Spleen (tissue), 11 donors: ENCODE measurements around the gene NPC1. TPM values are rescaled to one million over a fixed set of nuclear protein-coding genes. Genes with fewer than 3 reads are reported as not detected.

Experiments
- DNase-seq: peaks from one replicate; pipeline ENCODE4 v3.0.0-alpha.2; 2020
- H3K27ac ChIP-seq, 8 donors: fragments of 200-600 bp; sonication (generic) in 7 of 8; 1 replicate in 4 of 8; 2 replicates in 4 of 8; pipeline versions ENCODE4 v1.5.0 to v1.8.0; 2016 to 2021; ENCODE audit warnings: inconsistent platforms in 4 of 8, mild to moderate bottlenecking in 4 of 8, moderate library complexity in 1 of 8
- H3K27me3 ChIP-seq, 7 donors: fragments of 200-600 bp; sonication (generic) in 6 of 7; replicated peaks in 1 of 7; 1 replicate in 4 of 7; 2 replicates in 3 of 7; pipeline versions ENCODE4 v1.5.0 to v1.8.0; 2016 to 2021; ENCODE audit warnings: inconsistent platforms in 3 of 7, mild to moderate bottlenecking in 1 of 7
- H3K36me3 ChIP-seq, 6 donors: fragments of 200-600 bp; sonication (generic) in 5 of 6; 1 replicate in 4 of 6; 2 replicates in 2 of 6; pipeline versions ENCODE4 v1.5.0 to v1.8.0; 2016 to 2021; ENCODE audit warnings: inconsistent platforms in 2 of 6
- H3K4me1 ChIP-seq, 6 donors: fragments of 200-600 bp; sonication (generic) in 5 of 6; 1 replicate in 3 of 6; 2 replicates in 3 of 6; pipeline versions ENCODE4 v1.5.0 to v1.8.0; 2016 to 2021; ENCODE audit warnings: inconsistent platforms in 3 of 6
- H3K4me3 ChIP-seq, 8 donors: fragments of 200-600 bp; sonication (generic) in 7 of 8; 1 replicate in 4 of 8; 2 replicates in 4 of 8; pipeline versions ENCODE4 v1.5.0 to v1.8.0; 2016 to 2021; ENCODE audit warnings: inconsistent platforms in 4 of 8, mild to moderate bottlenecking in 4 of 8, moderate library complexity in 2 of 8
- H3K9me3 ChIP-seq, 8 donors: fragments of 200-600 bp; sonication (generic) in 7 of 8; 1 replicate in 4 of 8; 2 replicates in 4 of 8; pipeline versions ENCODE4 v1.5.0 to v1.8.0; 2016 to 2021; ENCODE audit warnings: inconsistent platforms in 4 of 8
- CTCF ChIP-seq, 11 experiments: fragments of 200-600 bp in 7 of 11; fragments of 450-650 bp in 4 of 11; sonication (generic) in 4 of 11; IDR thresholded peaks in 8 of 11; conservative IDR thresholded peaks in 3 of 11; 1 replicate in 7 of 11; 2 replicates in 4 of 11; pipeline versions ENCODE4 v1.4.0 to v1.8.0; 2016 to 2021; ENCODE audit warnings: antibody characterized with exemption in 11 of 11, inconsistent platforms in 4 of 11, mild to moderate bottlenecking in 1 of 11
- POLR2A ChIP-seq, 3 donors: fragments of 450-650 bp; IDR thresholded peaks; one replicate each; pipeline ENCODE4 v1.5.1; 2017; ENCODE audit warnings: antibody characterized with exemption in 3 of 3, mild to moderate bottlenecking in 1 of 3
- POLR2AphosphoS5 ChIP-seq, 3 donors: sonication (generic); formaldehyde crosslinking; IDR thresholded peaks; one replicate each; pipeline ENCODE4 v1.5.1; 2017; ENCODE audit warnings: antibody characterized with exemption in 3 of 3
- WGBS, 5 donors: extraction: QIAGEN DNeasy Blood & Tissue Kit in 3 of 5; methylation state at CpG; one replicate each; pipeline versions ENCODE4 v1.1.5 to v1.1.7; 2013 to 2018; 5-methylcytosine and 5-hydroxymethylcytosine counted together
- intact Hi-C: fragments of 100-400 bp; cut with DNase I; formaldehyde crosslinking; loops from one replicate; pipeline ENCODE4 v1.15.0; 2023; ENCODE audit warnings: low total_unique reads
- polyA plus RNA-seq, 3 donors: library from polyadenylated mRNA; stranded (reverse); fragments of 200-250 nt; gene quantifications; one replicate each; pipeline ENCODE4 v1.2.1, GENCODE V29; 2013
- total RNA-seq, 7 donors: library from RNA; depleted of rRNA in 3 of 7; stranded (reverse); fragments of >200 nt in 3 of 7; fragmentation: NEBNext Ultra II Directional in 4 of 7; extraction: Animal tissue kit (Norgen Biotek cat#: 25700) in 4 of 7; gene quantifications; one replicate each; pipeline versions ENCODE4 v1.1.0 to v1.2.1, GENCODE V29; 2016 to 2021
- donor health status: healthy with polysubstance abuse.
- donor health status: DM: no; HTN: no; CAD: no; lungs with moderate emphysema.
- donor health status: DM: no; HTN: no; CAD: no.
- donor health status: Bipolar disorder and iron deficiency.
- donor health status: healthy.
- donor health status: DM: no; HTN: no; CAD: no.
- donor health status: DM: yes; HTN: yes; CAD: no.

The NPC1 gene
- total and polyA plus RNA-seq, 10 donors = 8.1 to 84.2 (median 56.0) TPM

GRCh38 chr18:23629444-23629946 lies 43.2 kb upstream of the NPC1 start:
- H3K9me3 ChIP-seq = no peaks in the 10 kb centered on the region
- DNase-seq = no peak
- no peak overlapping the region for H3K4me3 ChIP-seq
- intact Hi-C loops = loop anchor here (10.0 kb wide), 1 partner anchor 285 kb away; no protein-coding TSS in a partner anchor
- H3K27ac ChIP-seq = no peak overlapping the region
- 90 to 99% (median 93%) methylated on average over 4 of the region's 4 CpGs for WGBS, 5 donors
- no peak for TF ChIP-seq POLR2AphosphoS5 (IDR thresholded peaks at IDR 0.05)
- no peak for TF ChIP-seq CTCF (IDR thresholded peaks at IDR 0.05 in 8 of 11, conservative IDR thresholded peaks at IDR 0.05 in 3 of 11)
- no peak for TF ChIP-seq POLR2A (IDR thresholded peaks at IDR 0.05)
- H3K27me3 ChIP-seq = no peaks in the 10 kb centered on the region
- H3K4me1 ChIP-seq = no peaks in the 10 kb centered on the region
- H3K36me3 ChIP-seq = no peaks in the 10 kb centered on the region

- no peak for DNase-seq
- intact Hi-C loops = loop anchor here (10.0 kb wide), 1 partner anchor 287 kb away; no protein-coding TSS in a partner anchor
- Histone ChIP-seq H3K27ac (no peak overlapping the region), H3K27me3 (no peaks in the 10 kb centered on the region), H3K4me1 (no peaks in the 10 kb centered on the region), H3K36me3 (no peaks in the 10 kb centered on the region), H3K9me3 (no peaks in the 10 kb centered on the region), H3K4me3 (no peak overlapping the region)
- no peak for TF ChIP-seq POLR2AphosphoS5 (IDR thresholded peaks at IDR 0.05)
- no peak for TF ChIP-seq POLR2A (IDR thresholded peaks at IDR 0.05)
- TF ChIP-seq CTCF (IDR thresholded peaks at IDR 0.05 in 8 of 11, conservative IDR thresholded peaks at IDR 0.05 in 3 of 11) = no peak
These were observed 41.7 kb upstream of the NPC1 start for GRCh38 chr18:23627970-23628369.

GRCh38 chr18:23627321-23627720 lies 41.0 kb upstream of the NPC1 start:
- Histone ChIP-seq H3K4me3 (no peak overlapping the region), H3K4me1 (peaks cover 0 to 1% (median 0%) of the 10 kb centered on the region in 6 donors), H3K9me3 (no peaks in the 10 kb centered on the region), H3K36me3 (no peaks in the 10 kb centered on the region), H3K27me3 (no peaks in the 10 kb centered on the region), H3K27ac (no peak overlapping the region)
- TF ChIP-seq POLR2AphosphoS5 (IDR thresholded peaks at IDR 0.05) (no peak), POLR2A (IDR thresholded peaks at IDR 0.05) (no peak), CTCF (IDR thresholded peaks at IDR 0.05 in 8 of 11, conservative IDR thresholded peaks at IDR 0.05 in 3 of 11) (no peak)
- WGBS, 5 donors = 73 to 90% (median 83%) methylated on average over 3 of the region's 3 CpGs
- intact Hi-C loops = loop anchor here (10.0 kb wide), 1 partner anchor 287 kb away; no protein-coding TSS in a partner anchor
- DNase-seq = no peak

- H3K27me3 ChIP-seq = peaks cover 0 to 6% (median 0%) of the 10 kb centered on the region in 7 donors
- H3K4me1 ChIP-seq = peaks cover 0 to 5% (median 0%) of the 10 kb centered on the region in 6 donors
- no peak for DNase-seq
- WGBS, 5 donors = 50 to 78% (median 59%) methylated on average over 4 of the region's 4 CpGs
- H3K27ac ChIP-seq = no peak overlapping the region
- no peak for TF ChIP-seq POLR2AphosphoS5 (IDR thresholded peaks at IDR 0.05)
- TF ChIP-seq CTCF (IDR thresholded peaks at IDR 0.05 in 8 of 11, conservative IDR thresholded peaks at IDR 0.05 in 3 of 11) = no peak
- TF ChIP-seq POLR2A (IDR thresholded peaks at IDR 0.05) = no peak
- no peaks in the 10 kb centered on the region for H3K36me3 ChIP-seq
- no peak overlapping the region for H3K4me3 ChIP-seq
- intact Hi-C loops = loop anchor here (10.0 kb wide), 1 partner anchor 288 kb away; no protein-coding TSS in a partner anchor
- H3K9me3 ChIP-seq = no peaks in the 10 kb centered on the region
These were observed 40.4 kb upstream of the NPC1 start for GRCh38 chr18:23626451-23627279.
